GM23338 (cell line): Measurements from ENCODE around the gene GRK3. TPM values are rescaled to one million over a fixed set of nuclear protein-coding genes. Genes with fewer than 3 reads are reported as not detected.

ENCODE experiments used
- ATAC-seq: fragments of 200-7000 bp; cut with Tn5 transposase; 3 replicates; pipeline ENCODE4 v1.9.1; 2020
- DNase-seq: peaks from one replicate; pipeline ENCODE4 v3.0.0-alpha.2; 2015; ENCODE audit warnings: low spot score
- H2AFZ ChIP-seq: fragments of 200-600 bp; sonication (generic); 2 replicates; pipeline ENCODE4 v1.8.0; 2016; ENCODE audit warnings: antibody characterized with exemption, mild to moderate bottlenecking, moderate library complexity
- H3F3A ChIP-seq: fragments of 200-600 bp; sonication (generic); replicated peaks from 2 replicates; pipeline ENCODE4 v1.8.0; 2017; ENCODE audit warnings: antibody characterized with exemption, mixed run types, low read depth
- H3K27ac ChIP-seq: fragments of 200-600 bp; sonication (generic); 2 replicates; pipeline ENCODE4 v1.6.1; 2016; ENCODE audit warnings: low read depth
- H3K27me3 ChIP-seq: fragments of 200-600 bp; sonication (generic); 2 replicates; pipeline ENCODE4 v1.8.0; 2016; ENCODE audit warnings: mild to moderate bottlenecking, mixed run types, moderate library complexity; ENCODE audit not compliant: insufficient read depth
- H3K36me3 ChIP-seq: fragments of 200-600 bp; sonication (generic); 2 replicates; pipeline ENCODE4 v1.8.0; 2016; ENCODE audit warnings: mild to moderate bottlenecking; ENCODE audit not compliant: insufficient read depth
- H3K4me1 ChIP-seq: fragments of 200-600 bp; sonication (generic); 2 replicates; pipeline ENCODE4 v1.8.0; 2016; ENCODE audit warnings: mild to moderate bottlenecking, moderate library complexity; ENCODE audit not compliant: insufficient read depth
- H3K4me2 ChIP-seq: fragments of 200-600 bp; sonication (generic); 2 replicates; pipeline ENCODE4 v1.7.1; 2017; ENCODE audit warnings: mixed run types
- H3K4me3 ChIP-seq: fragments of 200-600 bp; sonication (generic); 2 replicates; pipeline ENCODE4 v1.6.1; 2016; ENCODE audit warnings: mixed run types
- H3K79me2 ChIP-seq: fragments of 200-600 bp; sonication (generic); replicated peaks from 2 replicates; pipeline ENCODE4 v1.8.0; 2017; ENCODE audit warnings: mild to moderate bottlenecking; ENCODE audit not compliant: insufficient read depth
- H3K9me2 ChIP-seq: fragments of 200-600 bp; sonication (generic); 2 replicates; pipeline ENCODE4 v1.8.0; 2017; ENCODE audit not compliant: insufficient read depth
- H4K20me1 ChIP-seq: fragments of 200-600 bp; sonication (generic); replicated peaks from 2 replicates; pipeline ENCODE4 v1.8.0; 2017; ENCODE audit warnings: mild to moderate bottlenecking; ENCODE audit not compliant: insufficient read depth
- H3K27ac Mint-ChIP-seq: 2 replicates; pipeline ENCODE4 v1.8.0; 2020; ENCODE audit warnings: inconsistent platforms, mild to moderate bottlenecking, moderate library complexity, mixed read lengths
- H3K27me3 Mint-ChIP-seq: 3 replicates; pipeline ENCODE4 v1.8.0; 2022; ENCODE audit warnings: low read depth, mild to moderate bottlenecking, moderate library complexity, mixed read lengths, inconsistent platforms; ENCODE audit not compliant: insufficient read depth, poor library complexity
- H3K36me3 Mint-ChIP-seq: 3 replicates; pipeline ENCODE4 v1.8.0; 2021; ENCODE audit warnings: low read depth, mild to moderate bottlenecking, inconsistent platforms, moderate library complexity, mixed read lengths
- H3K4me1 Mint-ChIP-seq: 3 replicates; pipeline ENCODE4 v1.8.0; 2020; ENCODE audit warnings: mild to moderate bottlenecking, inconsistent platforms, mixed read lengths
- H3K4me3 Mint-ChIP-seq: 3 replicates; pipeline ENCODE4 v1.8.0; 2021; ENCODE audit warnings: moderate library complexity, mild to moderate bottlenecking, inconsistent platforms, mixed read lengths
- H3K9me3 Mint-ChIP-seq: 3 replicates; pipeline ENCODE4 v1.8.0; 2020; ENCODE audit warnings: moderate library complexity, mild to moderate bottlenecking, inconsistent platforms, mixed read lengths
- EZH2phosphoT487 ChIP-seq: fragments of 200-600 bp; sonication (generic); IDR thresholded peaks from one replicate; pipeline ENCODE4 v1.8.1; 2018; ENCODE audit warnings: antibody characterized with exemption; ENCODE audit not compliant: unreplicated experiment
- STAT1 ChIP-seq: IDR thresholded peaks from one replicate; pipeline ENCODE4 v1.6.1; 2016; ENCODE audit warnings: antibody characterized with exemption; ENCODE audit not compliant: unreplicated experiment
- polyA plus RNA-seq: library from polyadenylated mRNA; unstranded; fragments of >200 nt; fragmentation: Nextera tagmentation; extraction: Ambion mirVana; gene quantifications from 2 replicates; pipeline ENCODE4 v1.2.1, GENCODE V29; 2016
- total RNA-seq: library from RNA; depleted of rRNA; stranded (reverse); fragments of >200 nt; shearing (Covaris generic); gene quantifications from 2 replicates; pipeline ENCODE4 v1.2.3, GENCODE V29; 2014
- TF ChIP-seq, protein P1 (sequence below): fragments of 250-450 bp; sonication (Bioruptor Pico); IDR thresholded peaks from 2 replicates; pipeline ENCODE4 v1.5.0; 2020; ENCODE audit warnings: mild to moderate bottlenecking, moderate library complexity
- TF ChIP-seq, protein P2 (sequence below), 2 experiments: fragments of 200-600 bp in 1 of 2; sonication (generic) in 1 of 2; conservative IDR thresholded peaks; 2 replicates each; pipeline versions ENCODE4 v1.5.1 to v1.6.1; 2016 to 2017; ENCODE audit warnings: antibody characterized with exemption in 2 of 2, low read depth in 2 of 2, mild to moderate bottlenecking in 2 of 2, moderate library complexity in 1 of 2

GRK3 gene
- total and polyA plus RNA-seq, 2 experiments from 2014 or later: 6.0 to 25.3 TPM

DNA sequence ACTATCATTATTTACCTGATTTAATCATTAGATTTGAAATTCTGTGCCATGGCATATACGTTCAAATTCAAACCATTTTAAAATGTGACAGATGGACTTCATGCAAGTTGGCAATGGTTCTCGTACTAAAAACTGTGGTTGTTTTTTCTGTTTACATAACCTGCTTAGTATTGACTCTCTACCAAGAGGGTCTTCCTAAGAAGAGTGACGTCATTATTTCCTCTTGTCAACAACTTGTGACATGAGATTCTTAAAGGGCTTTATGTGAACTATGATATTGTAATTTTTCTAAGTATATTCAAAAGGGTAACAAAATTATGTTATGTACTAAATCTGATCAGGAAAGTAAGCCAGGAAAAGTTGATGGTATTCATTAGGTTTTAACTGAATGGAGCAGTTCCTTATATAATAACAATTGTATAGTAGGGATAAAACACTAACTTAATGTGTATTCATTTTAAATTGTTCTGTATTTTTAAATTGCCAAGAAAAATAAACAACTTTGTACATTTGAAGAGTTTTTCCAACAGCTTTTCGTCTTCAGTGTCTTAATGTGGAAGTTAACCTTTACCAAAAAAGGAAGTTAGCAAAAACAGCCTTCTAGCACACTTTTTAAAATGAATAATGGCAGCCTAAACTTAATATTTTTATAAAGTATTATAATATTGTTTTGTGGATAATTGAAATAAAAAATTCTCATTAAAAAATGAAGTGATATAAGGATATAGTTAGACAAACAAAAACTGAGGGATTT is 87.0 kb downstream of the GRK3 start (continued):
- TF ChIP-seq, protein P1, sequence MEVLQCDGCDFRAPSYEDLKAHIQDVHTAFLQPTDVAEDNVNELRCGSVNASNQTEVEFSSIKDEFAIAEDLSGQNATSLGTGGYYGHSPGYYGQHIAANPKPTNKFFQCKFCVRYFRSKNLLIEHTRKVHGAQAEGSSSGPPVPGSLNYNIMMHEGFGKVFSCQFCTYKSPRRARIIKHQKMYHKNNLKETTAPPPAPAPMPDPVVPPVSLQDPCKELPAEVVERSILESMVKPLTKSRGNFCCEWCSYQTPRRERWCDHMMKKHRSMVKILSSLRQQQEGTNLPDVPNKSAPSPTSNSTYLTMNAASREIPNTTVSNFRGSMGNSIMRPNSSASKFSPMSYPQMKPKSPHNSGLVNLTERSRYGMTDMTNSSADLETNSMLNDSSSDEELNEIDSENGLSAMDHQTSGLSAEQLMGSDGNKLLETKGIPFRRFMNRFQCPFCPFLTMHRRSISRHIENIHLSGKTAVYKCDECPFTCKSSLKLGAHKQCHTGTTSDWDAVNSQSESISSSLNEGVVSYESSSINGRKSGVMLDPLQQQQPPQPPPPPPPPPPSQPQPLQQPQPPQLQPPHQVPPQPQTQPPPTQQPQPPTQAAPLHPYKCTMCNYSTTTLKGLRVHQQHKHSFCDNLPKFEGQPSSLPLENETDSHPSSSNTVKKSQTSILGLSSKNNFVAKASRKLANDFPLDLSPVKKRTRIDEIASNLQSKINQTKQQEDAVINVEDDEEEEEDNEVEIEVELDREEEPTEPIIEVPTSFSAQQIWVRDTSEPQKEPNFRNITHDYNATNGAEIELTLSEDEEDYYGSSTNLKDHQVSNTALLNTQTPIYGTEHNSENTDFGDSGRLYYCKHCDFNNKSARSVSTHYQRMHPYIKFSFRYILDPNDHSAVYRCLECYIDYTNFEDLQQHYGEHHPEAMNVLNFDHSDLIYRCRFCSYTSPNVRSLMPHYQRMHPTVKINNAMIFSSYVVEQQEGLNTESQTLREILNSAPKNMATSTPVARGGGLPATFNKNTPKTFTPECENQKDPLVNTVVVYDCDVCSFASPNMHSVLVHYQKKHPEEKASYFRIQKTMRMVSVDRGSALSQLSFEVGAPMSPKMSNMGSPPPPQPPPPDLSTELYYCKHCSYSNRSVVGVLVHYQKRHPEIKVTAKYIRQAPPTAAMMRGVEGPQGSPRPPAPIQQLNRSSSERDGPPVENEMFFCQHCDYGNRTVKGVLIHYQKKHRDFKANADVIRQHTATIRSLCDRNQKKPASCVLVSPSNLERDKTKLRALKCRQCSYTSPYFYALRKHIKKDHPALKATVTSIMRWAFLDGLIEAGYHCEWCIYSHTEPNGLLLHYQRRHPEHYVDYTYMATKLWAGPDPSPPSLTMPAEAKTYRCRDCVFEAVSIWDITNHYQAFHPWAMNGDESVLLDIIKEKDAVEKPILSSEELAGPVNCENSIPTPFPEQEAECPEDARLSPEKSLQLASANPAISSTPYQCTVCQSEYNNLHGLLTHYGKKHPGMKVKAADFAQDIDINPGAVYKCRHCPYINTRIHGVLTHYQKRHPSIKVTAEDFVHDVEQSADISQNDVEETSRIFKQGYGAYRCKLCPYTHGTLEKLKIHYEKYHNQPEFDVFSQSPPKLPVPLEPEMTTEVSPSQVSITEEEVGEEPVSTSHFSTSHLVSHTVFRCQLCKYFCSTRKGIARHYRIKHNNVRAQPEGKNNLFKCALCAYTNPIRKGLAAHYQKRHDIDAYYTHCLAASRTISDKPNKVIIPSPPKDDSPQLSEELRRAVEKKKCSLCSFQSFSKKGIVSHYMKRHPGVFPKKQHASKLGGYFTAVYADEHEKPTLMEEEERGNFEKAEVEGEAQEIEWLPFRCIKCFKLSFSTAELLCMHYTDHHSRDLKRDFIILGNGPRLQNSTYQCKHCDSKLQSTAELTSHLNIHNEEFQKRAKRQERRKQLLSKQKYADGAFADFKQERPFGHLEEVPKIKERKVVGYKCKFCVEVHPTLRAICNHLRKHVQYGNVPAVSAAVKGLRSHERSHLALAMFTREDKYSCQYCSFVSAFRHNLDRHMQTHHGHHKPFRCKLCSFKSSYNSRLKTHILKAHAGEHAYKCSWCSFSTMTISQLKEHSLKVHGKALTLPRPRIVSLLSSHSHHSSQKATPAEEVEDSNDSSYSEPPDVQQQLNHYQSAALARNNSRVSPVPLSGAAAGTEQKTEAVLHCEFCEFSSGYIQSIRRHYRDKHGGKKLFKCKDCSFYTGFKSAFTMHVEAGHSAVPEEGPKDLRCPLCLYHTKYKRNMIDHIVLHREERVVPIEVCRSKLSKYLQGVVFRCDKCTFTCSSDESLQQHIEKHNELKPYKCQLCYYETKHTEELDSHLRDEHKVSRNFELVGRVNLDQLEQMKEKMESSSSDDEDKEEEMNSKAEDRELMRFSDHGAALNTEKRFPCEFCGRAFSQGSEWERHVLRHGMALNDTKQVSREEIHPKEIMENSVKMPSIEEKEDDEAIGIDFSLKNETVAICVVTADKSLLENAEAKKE (CRISPR knock-in tag): no peak
- TF ChIP-seq, protein P2, sequence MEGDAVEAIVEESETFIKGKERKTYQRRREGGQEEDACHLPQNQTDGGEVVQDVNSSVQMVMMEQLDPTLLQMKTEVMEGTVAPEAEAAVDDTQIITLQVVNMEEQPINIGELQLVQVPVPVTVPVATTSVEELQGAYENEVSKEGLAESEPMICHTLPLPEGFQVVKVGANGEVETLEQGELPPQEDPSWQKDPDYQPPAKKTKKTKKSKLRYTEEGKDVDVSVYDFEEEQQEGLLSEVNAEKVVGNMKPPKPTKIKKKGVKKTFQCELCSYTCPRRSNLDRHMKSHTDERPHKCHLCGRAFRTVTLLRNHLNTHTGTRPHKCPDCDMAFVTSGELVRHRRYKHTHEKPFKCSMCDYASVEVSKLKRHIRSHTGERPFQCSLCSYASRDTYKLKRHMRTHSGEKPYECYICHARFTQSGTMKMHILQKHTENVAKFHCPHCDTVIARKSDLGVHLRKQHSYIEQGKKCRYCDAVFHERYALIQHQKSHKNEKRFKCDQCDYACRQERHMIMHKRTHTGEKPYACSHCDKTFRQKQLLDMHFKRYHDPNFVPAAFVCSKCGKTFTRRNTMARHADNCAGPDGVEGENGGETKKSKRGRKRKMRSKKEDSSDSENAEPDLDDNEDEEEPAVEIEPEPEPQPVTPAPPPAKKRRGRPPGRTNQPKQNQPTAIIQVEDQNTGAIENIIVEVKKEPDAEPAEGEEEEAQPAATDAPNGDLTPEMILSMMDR (conservative IDR thresholded peaks at IDR 0.05; ENCODE audit: low read depth in 2 of 2): no peak
- no peak for TF ChIP-seq STAT1

DNA sequence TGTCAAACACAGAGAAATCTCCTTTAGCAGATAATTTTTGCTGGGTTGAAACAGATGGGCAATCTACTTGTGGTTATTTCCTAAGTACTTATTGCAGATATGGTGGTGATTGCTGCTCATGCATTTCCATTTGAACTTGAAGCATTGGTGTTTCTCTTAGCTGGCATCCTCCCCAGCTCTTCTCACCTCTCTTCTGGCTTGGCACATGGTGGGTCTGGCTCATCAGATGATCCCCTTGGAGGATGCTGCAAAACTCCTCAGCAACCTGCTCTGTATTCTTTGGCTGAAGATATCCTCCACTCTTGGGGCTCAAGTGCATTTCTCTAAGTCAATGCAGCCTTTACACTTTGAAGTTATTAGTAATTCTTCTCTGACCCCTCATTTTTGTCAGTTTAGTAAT is 90.2 kb downstream of the GRK3 start:
- Histone ChIP-seq H3K36me3 (no peaks in the 10 kb centered on the region), H3K9me2 (no peaks in the 10 kb centered on the region; the same call in 1 of the 2 replicates), H3K79me2 (peaks cover 20% of the 10 kb centered on the region; the same call in 1 of the 2 replicates), H3K4me1 (no peaks in the 10 kb centered on the region), H3K4me2 (no peak overlapping the region), H3K27me3 (no peaks in the 10 kb centered on the region), H2AFZ (no peak overlapping the region), H3F3A (no peaks in the 10 kb centered on the region), H3K4me3 (no peak overlapping the region), H3K27ac (no peak overlapping the region), H4K20me1 (peaks cover 8% of the 10 kb centered on the region)
- Mint-ChIP-seq H3K4me1 (no peaks in the 10 kb centered on the region), H3K9me3 (no peaks in the 10 kb centered on the region), H3K27me3 (peaks cover 3% of the 10 kb centered on the region), H3K36me3 (no peaks in the 10 kb centered on the region), H3K4me3 (no peak overlapping the region), H3K27ac (no peak overlapping the region)
- no peak for DNase-seq
- no peak for ATAC-seq
- TF ChIP-seq EZH2phosphoT487 (no peak), STAT1 (no peak)
- TF ChIP-seq, protein P1 (CRISPR knock-in tag): no peak
